ENCODE results near the gene CD47. TPM values are rescaled to one million over a fixed set of nuclear protein-coding genes. Genes with fewer than 3 reads are reported as not detected.

Gene CD47
- total and polyA plus RNA-seq, 3 donors from 2014 or later: 43.5 to 129 (median 49.9) TPM

DNA sequence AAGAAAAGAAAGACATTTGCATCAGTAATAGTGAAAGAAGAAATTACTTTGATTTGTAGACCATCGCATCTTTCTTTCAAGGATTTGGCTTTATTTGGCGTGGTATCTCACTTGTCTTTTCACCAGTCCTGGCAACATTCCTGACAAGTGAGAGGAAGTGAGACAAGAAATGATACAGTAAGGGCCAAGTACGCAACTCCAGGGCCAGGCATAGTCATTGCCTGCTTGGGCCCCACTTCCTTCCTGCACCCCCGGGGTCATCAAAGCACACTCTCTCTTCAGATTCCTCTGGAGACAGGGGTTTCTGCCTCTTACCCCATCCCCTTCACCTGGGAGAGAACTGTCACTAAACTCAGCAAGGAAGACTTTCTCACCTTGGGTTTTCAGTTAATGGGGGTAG, 55.1 kb downstream of the CD47 start:
- Histone ChIP-seq H3K4me3 (no peak overlapping the region), H3K27me3 (no peaks in the 10 kb centered on the region), H3K4me1 (no peaks in the 10 kb centered on the region), H3K27ac (no peak overlapping the region), H3K9me3 (no peaks in the 10 kb centered on the region), H3K36me3 (ENCODE audit: low read depth, missing control alignments) (no peaks in the 10 kb centered on the region)
- TF ChIP-seq POLR2A (IDR thresholded peaks at IDR 0.05): no peak
- TF ChIP-seq, protein P1, sequence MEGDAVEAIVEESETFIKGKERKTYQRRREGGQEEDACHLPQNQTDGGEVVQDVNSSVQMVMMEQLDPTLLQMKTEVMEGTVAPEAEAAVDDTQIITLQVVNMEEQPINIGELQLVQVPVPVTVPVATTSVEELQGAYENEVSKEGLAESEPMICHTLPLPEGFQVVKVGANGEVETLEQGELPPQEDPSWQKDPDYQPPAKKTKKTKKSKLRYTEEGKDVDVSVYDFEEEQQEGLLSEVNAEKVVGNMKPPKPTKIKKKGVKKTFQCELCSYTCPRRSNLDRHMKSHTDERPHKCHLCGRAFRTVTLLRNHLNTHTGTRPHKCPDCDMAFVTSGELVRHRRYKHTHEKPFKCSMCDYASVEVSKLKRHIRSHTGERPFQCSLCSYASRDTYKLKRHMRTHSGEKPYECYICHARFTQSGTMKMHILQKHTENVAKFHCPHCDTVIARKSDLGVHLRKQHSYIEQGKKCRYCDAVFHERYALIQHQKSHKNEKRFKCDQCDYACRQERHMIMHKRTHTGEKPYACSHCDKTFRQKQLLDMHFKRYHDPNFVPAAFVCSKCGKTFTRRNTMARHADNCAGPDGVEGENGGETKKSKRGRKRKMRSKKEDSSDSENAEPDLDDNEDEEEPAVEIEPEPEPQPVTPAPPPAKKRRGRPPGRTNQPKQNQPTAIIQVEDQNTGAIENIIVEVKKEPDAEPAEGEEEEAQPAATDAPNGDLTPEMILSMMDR (IDR thresholded peaks at IDR 0.05): no peak
- no peak for DNase-seq
- 62 to 69% methylated on average over 4 of the region's 4 CpGs for WGBS, 2 donors
- intact Hi-C loops (cut with DNase I; ENCODE audit: low total_unique reads): no loop called here

DNA sequence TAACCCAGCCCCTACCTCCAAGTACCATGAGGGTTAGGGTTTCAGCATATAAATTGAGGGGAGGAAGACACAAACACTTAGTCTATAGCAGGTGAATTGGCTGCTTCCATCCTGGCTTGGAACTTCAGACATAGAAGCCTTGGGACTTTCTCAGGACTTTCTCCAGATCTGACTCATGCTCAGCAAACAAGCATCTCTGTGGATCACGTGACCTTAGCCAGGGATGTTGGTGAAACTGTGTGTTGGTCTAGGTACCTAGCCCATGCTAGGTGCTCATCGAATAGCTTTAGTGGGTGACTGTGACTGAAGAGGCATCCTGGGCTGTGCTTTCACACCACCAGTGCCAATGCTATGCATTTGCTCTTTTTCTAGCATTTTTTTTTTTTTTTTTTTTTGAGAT, 58.9 kb downstream of the CD47 start:
- no peak overlapping the region for H3K4me3 ChIP-seq
- TF ChIP-seq, protein P1 (IDR thresholded peaks at IDR 0.05): no peak
- no peak for TF ChIP-seq POLR2A (IDR thresholded peaks at IDR 0.05)
- WGBS, 2 donors: 99 to 100% methylated on average over 2 of the region's 2 CpGs

DNA sequence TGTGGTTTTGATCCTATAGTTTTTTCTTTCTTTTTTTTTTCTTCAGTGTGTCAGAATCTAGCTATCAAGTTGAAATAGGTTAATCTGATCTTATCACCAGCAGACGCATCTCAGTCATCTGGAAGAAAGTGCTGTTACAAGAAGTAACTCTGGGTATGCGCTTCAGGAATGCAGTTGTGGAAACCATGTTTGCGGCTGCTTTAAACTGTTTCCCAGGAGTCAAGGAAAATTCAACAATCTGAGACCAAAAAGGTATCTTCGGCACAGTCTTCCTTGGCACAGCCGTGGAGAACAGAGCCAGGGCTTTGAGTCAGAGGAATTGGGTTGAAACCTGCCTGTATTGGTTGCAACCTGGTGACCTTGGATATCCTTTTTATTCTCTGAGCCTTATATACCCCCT, 59.9 kb downstream of the CD47 start:
- intact Hi-C loops (cut with DNase I; ENCODE audit: low total_unique reads): no loop called here
- Histone ChIP-seq H3K27ac (no peak overlapping the region), H3K36me3 (ENCODE audit: low read depth, missing control alignments) (no peaks in the 10 kb centered on the region), H3K4me3 (no peak overlapping the region), H3K27me3 (no peaks in the 10 kb centered on the region), H3K4me1 (no peaks in the 10 kb centered on the region), H3K9me3 (no peaks in the 10 kb centered on the region)
- TF ChIP-seq, protein P1 (IDR thresholded peaks at IDR 0.05): no peak
- TF ChIP-seq POLR2A (IDR thresholded peaks at IDR 0.05): no peak
- 90 to 93% methylated on average over 5 of the region's 5 CpGs for WGBS, 2 donors
- no peak for DNase-seq

More for the DNA sequence above, 58.9 kb downstream of the CD47 start:
- H3K27ac ChIP-seq: no peak overlapping the region
- H3K27me3 ChIP-seq: no peaks in the 10 kb centered on the region
- no peaks in the 10 kb centered on the region for H3K9me3 ChIP-seq
- intact Hi-C loops (cut with DNase I; ENCODE audit: low total_unique reads): no loop called here
- H3K4me1 ChIP-seq: no peaks in the 10 kb centered on the region
- no peaks in the 10 kb centered on the region for H3K36me3 ChIP-seq (ENCODE audit: low read depth, missing control alignments)
- no peak for DNase-seq

DNA sequence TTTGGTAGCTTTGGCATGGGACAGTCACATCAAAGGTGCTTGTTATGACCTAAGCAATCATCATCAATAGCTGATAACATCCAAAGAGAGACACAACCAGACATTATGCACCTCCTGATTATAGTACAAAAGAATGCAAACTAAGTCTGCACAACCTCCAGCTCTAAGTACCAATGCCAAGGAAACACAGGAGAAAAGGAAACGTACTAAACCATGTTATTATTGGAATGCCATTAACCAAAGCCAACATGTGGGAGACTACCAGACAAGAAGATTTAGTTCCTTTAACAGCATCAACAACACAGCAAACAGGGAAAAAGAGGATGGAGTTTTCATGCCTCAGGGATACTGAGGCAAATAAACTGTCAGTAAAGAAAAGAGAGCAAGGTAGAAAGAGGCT, 61.4 kb downstream of the CD47 start:
- Histone ChIP-seq H3K36me3 (ENCODE audit: low read depth, missing control alignments) (no peaks in the 10 kb centered on the region), H3K9me3 (no peaks in the 10 kb centered on the region), H3K4me1 (no peaks in the 10 kb centered on the region), H3K27ac (no peak overlapping the region), H3K4me3 (no peak overlapping the region), H3K27me3 (no peaks in the 10 kb centered on the region)
- no peak for TF ChIP-seq POLR2A (IDR thresholded peaks at IDR 0.05)
- TF ChIP-seq, protein P1 (IDR thresholded peaks at IDR 0.05): no peak
- intact Hi-C loops (cut with DNase I; ENCODE audit: low total_unique reads): no loop called here
- no peak for DNase-seq
- 35 to 48% methylated on average over 1 of the region's 1 CpG for WGBS, 2 donors

DNA sequence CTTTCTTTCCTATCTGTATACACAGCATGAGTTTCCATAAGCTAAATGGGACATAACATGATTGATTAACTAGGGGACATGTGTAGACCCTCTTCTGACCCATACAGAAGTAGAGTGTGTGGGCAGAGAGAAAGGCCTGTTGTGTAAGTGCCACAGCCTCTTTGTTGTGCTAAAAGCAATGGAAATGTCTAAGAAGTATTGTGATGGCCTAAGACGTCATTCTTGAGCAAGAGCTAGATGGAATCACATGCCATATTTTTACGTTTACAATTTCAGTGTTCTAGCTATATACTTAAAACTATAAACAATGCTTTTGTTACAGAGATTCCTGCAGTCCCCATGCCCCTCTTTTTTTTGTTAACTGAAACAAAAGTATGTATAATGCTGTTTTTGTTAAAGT, 61.9 kb downstream of the CD47 start:
- no peak for TF ChIP-seq POLR2A (IDR thresholded peaks at IDR 0.05)
- TF ChIP-seq, protein P1 (IDR thresholded peaks at IDR 0.05): no peak
- no peak for DNase-seq
- Histone ChIP-seq H3K4me3 (no peak overlapping the region), H3K27me3 (no peaks in the 10 kb centered on the region), H3K9me3 (no peaks in the 10 kb centered on the region), H3K36me3 (ENCODE audit: low read depth, missing control alignments) (no peaks in the 10 kb centered on the region), H3K4me1 (no peaks in the 10 kb centered on the region), H3K27ac (no peak overlapping the region)
- intact Hi-C loops (cut with DNase I; ENCODE audit: low total_unique reads): no loop called here
- WGBS, 2 donors: 90 to 95% methylated on average over 2 of the region's 2 CpGs
